ENCODE measurements around the gene KERA.

- no peak for TF ChIP-seq POLR2A (IDR thresholded peaks at IDR 0.05; ENCODE audit: low read depth, low read length)
- no peak for TF ChIP-seq POLR2AphosphoS5 (IDR thresholded peaks at IDR 0.05; ENCODE audit: low read depth, low read length)
- TF ChIP-seq TAF1 (IDR thresholded peaks at IDR 0.05; ENCODE audit: low read depth, low read length) = no peak
- no peak for TF ChIP-seq SPI1 (IDR thresholded peaks at IDR 0.05; ENCODE audit: low read depth, low read length)
Measured at GRCh38 chr12:91099341-91099740, 41.5 kb upstream of the KERA start.
